Measurements from ENCODE around the gene RPIA. TPM values are rescaled to one million over a fixed set of nuclear protein-coding genes. Genes with fewer than 3 reads are reported as not detected.

Gene RPIA
- total RNA-seq, 1 experiment from 2014 or later, result 21.3 TPM

GRCh38 chr2:88697370-88698026 lies 6.0 kb downstream of the RPIA start:
- Histone ChIP-seq H3F3A (ENCODE audit: insufficient read depth, low read depth) (no peaks in the 10 kb centered on the region), H3K79me2 (ENCODE audit: low read depth) (peaks cover 55% of the 10 kb centered on the region), H3K36me3 (ENCODE audit: low read depth) (0 out of 2 replicates have a peak, but pooled peaks cover 7% of the 10 kb centered on the region), H4K20me1 (ENCODE audit: insufficient read depth) (0 out of 2 replicates have a peak, but pooled peaks cover 8% of the 10 kb centered on the region), H2AFZ (no peak overlapping the region), H3K9me3 (ENCODE audit: insufficient read depth, low read depth) (no peaks in the 10 kb centered on the region), H3K4me1 (replicated peaks; ENCODE audit: insufficient read depth) (peaks cover 21% of the 10 kb centered on the region), H3K4me2 (no peak overlapping the region), H3K4me3 (no peak overlapping the region), H3K27ac (no peak overlapping the region), H3K27me3 (ENCODE audit: insufficient read depth, low read depth) (no peaks in the 10 kb centered on the region), H3K9me2 (ENCODE audit: insufficient read depth) (no peaks in the 10 kb centered on the region)
- CTCF ChIA-PET, result no interaction called here
- no TSS peak for BruUV-seq (replicated peaks)
- POLR2A ChIA-PET (ENCODE audit: unreplicated experiment), result no interaction called here
- DNase-seq, result no peak
- TF ChIP-seq CTCF (conservative IDR thresholded peaks at IDR 0.05) (no peak), EZH2 (IDR thresholded peaks at IDR 0.05; ENCODE audit: low read depth) (no peak)
- intact Hi-C loops (cut with micrococcal nuclease; ENCODE audit: unreplicated experiment), result loop anchor here (2.0 kb wide), 1 partner anchor 15 kb away; no protein-coding TSS in a partner anchor

- no peaks in the 10 kb centered on the region for H3F3A ChIP-seq (ENCODE audit: insufficient read depth, low read depth)
- intact Hi-C loops (cut with micrococcal nuclease; ENCODE audit: unreplicated experiment), result loop anchor here (2.0 kb wide), 1 partner anchor 15 kb away; no protein-coding TSS in a partner anchor
- TF ChIP-seq EZH2 (IDR thresholded peaks at IDR 0.05; ENCODE audit: low read depth) (no peak), CTCF (conservative IDR thresholded peaks at IDR 0.05) (no peak)
- H3K36me3 ChIP-seq (ENCODE audit: low read depth), result 0 out of 2 replicates have a peak, but pooled peaks cover 7% of the 10 kb centered on the region
- DNase-seq, result no peak
- POLR2A ChIA-PET (ENCODE audit: unreplicated experiment), result no interaction called here
- BruUV-seq (replicated peaks), result no TSS peak
- H3K79me2 ChIP-seq (ENCODE audit: low read depth), result peaks cover 49% of the 10 kb centered on the region
- H3K4me2 ChIP-seq, result no peak overlapping the region
- H3K27ac ChIP-seq, result no peak overlapping the region
- H3K4me1 ChIP-seq (replicated peaks; ENCODE audit: insufficient read depth), result peaks cover 16% of the 10 kb centered on the region
- H3K9me2 ChIP-seq (ENCODE audit: insufficient read depth), result no peaks in the 10 kb centered on the region
- no peak overlapping the region for H2AFZ ChIP-seq
- no peak overlapping the region for H3K4me3 ChIP-seq
- H3K9me3 ChIP-seq (ENCODE audit: insufficient read depth, low read depth), result no peaks in the 10 kb centered on the region
- H4K20me1 ChIP-seq (ENCODE audit: insufficient read depth), result 0 out of 2 replicates have a peak, but pooled peaks cover 8% of the 10 kb centered on the region
- no peaks in the 10 kb centered on the region for H3K27me3 ChIP-seq (ENCODE audit: insufficient read depth, low read depth)
- CTCF ChIA-PET, result no interaction called here
Observed at GRCh38 chr2:88698027-88698413, 6.5 kb downstream of the RPIA start.

GRCh38 chr2:88698498-88699233 lies 7.2 kb downstream of the RPIA start:
- POLR2A ChIA-PET (ENCODE audit: unreplicated experiment), result no interaction called here
- H3K4me1 ChIP-seq (replicated peaks; ENCODE audit: insufficient read depth), result peaks cover 12% of the 10 kb centered on the region; the same call in 1 of the 2 replicates

More at GRCh38 chr2:88698498-88699233, 7.2 kb downstream of the RPIA start:
- peaks cover 10% of the 10 kb centered on the region; the same call in 1 of the 2 replicates for H3K36me3 ChIP-seq (ENCODE audit: low read depth)
- peaks cover 43% of the 10 kb centered on the region for H3K79me2 ChIP-seq (ENCODE audit: low read depth)
- DNase-seq, result peak; percentile 57 to 79
- intact Hi-C loops (cut with micrococcal nuclease; ENCODE audit: unreplicated experiment), result loop anchor here (2.0 kb wide), 1 partner anchor 14 kb away; no protein-coding TSS in a partner anchor
- H2AFZ ChIP-seq, result no peak overlapping the region
- H3K27ac ChIP-seq, result 0 out of 2 replicates have a peak overlapping the region, but pooled peaks have one; percentile 19
- 0 out of 2 replicates have a peak, but pooled peaks cover 8% of the 10 kb centered on the region for H4K20me1 ChIP-seq (ENCODE audit: insufficient read depth)
- no peak overlapping the region for H3K4me3 ChIP-seq
- CTCF ChIA-PET, result no interaction called here
- no peak for TF ChIP-seq CTCF (conservative IDR thresholded peaks at IDR 0.05)
- no peak for TF ChIP-seq EZH2 (IDR thresholded peaks at IDR 0.05; ENCODE audit: low read depth)
- no peak overlapping the region for H3K4me2 ChIP-seq
- H3F3A ChIP-seq (ENCODE audit: insufficient read depth, low read depth), result no peaks in the 10 kb centered on the region
- H3K27me3 ChIP-seq (ENCODE audit: insufficient read depth, low read depth), result no peaks in the 10 kb centered on the region
- no TSS peak for BruUV-seq (replicated peaks)
- H3K9me3 ChIP-seq (ENCODE audit: insufficient read depth, low read depth), result no peaks in the 10 kb centered on the region
- no peaks in the 10 kb centered on the region for H3K9me2 ChIP-seq (ENCODE audit: insufficient read depth)
